Measurements from ENCODE around the gene RAB32.
"Not testable (repeated sequence)": the region's sequence is repeated elsewhere in the genome, so short reads cannot be mapped to it uniquely, and the experiment has no call there.

The RAB32 gene

GRCh38 chr6:146543211-146543939, at the start of gene RAB32:
RAB32 (plus strand) TSS chr6:146543833; CDS start chr6:146543872, 39 bp downstream.
- in situ Hi-C loops (cut with MboI; ENCODE audit: low sequenced_read_pairs): no loop called here

- in situ Hi-C loops (cut with MboI; ENCODE audit: low sequenced_read_pairs): no loop called here
Observed at GRCh38 chr6:146498309-146498708, 45.3 kb upstream of the RAB32 start.

- in situ Hi-C loops (cut with MboI; ENCODE audit: low sequenced_read_pairs): no loop called here
Observed at GRCh38 chr6:146503096-146503495, 40.5 kb upstream of the RAB32 start.

GRCh38 chr6:146515212-146515611, 28.4 kb upstream of the RAB32 start:
- in situ Hi-C loops (cut with MboI; ENCODE audit: low sequenced_read_pairs): no loop called here

GRCh38 chr6:146526192-146526591, 17.4 kb upstream of the RAB32 start:
- in situ Hi-C loops (cut with MboI; ENCODE audit: low sequenced_read_pairs): no loop called here

GRCh38 chr6:146532702-146533101, 10.9 kb upstream of the RAB32 start:
- in situ Hi-C loops (cut with MboI; ENCODE audit: low sequenced_read_pairs): no loop called here

- in situ Hi-C loops (cut with MboI; ENCODE audit: low sequenced_read_pairs): no loop called here
Observed at GRCh38 chr6:146542881-146543210, 787 bp upstream of the RAB32 start.

- in situ Hi-C loops (cut with MboI; ENCODE audit: low sequenced_read_pairs): no loop called here
Observed at GRCh38 chr6:146543940-146544615, 445 bp downstream of the RAB32 start.

GRCh38 chr6:146544616-146545182, 1.1 kb downstream of the RAB32 start:
- in situ Hi-C loops (cut with MboI; ENCODE audit: low sequenced_read_pairs): no loop called here

GRCh38 chr6:146545581-146545980, 1.9 kb downstream of the RAB32 start:
- in situ Hi-C loops (cut with MboI; ENCODE audit: low sequenced_read_pairs): no loop called here

GRCh38 chr6:146546443-146547043, 2.9 kb downstream of the RAB32 start:
- in situ Hi-C loops (cut with MboI; ENCODE audit: low sequenced_read_pairs): no loop called here

GRCh38 chr6:146547889-146548288, 4.3 kb downstream of the RAB32 start:
- in situ Hi-C loops (cut with MboI; ENCODE audit: low sequenced_read_pairs): no loop called here

- in situ Hi-C loops (cut with MboI; ENCODE audit: low sequenced_read_pairs): no loop called here
Observed at GRCh38 chr6:146548898-146549374, 5.3 kb downstream of the RAB32 start.

- in situ Hi-C loops (cut with MboI; ENCODE audit: low sequenced_read_pairs): no loop called here
Observed at GRCh38 chr6:146550911-146551310, 7.3 kb downstream of the RAB32 start.

GRCh38 chr6:146551545-146551944, 7.9 kb downstream of the RAB32 start:
- in situ Hi-C loops (cut with MboI; ENCODE audit: low sequenced_read_pairs): no loop called here

- in situ Hi-C loops (cut with MboI; ENCODE audit: low sequenced_read_pairs): no loop called here
Observed at GRCh38 chr6:146553377-146554135, 9.9 kb downstream of the RAB32 start.

GRCh38 chr6:146560607-146561006, 17.0 kb downstream of the RAB32 start:
- in situ Hi-C loops (cut with MboI; ENCODE audit: low sequenced_read_pairs): no loop called here

- in situ Hi-C loops (cut with MboI; ENCODE audit: low sequenced_read_pairs): not testable (repeated sequence)
Observed at GRCh38 chr6:146566661-146567060, 23.0 kb downstream of the RAB32 start.

- in situ Hi-C loops (cut with MboI; ENCODE audit: low sequenced_read_pairs): not testable (repeated sequence)
Observed at GRCh38 chr6:146568619-146569018, 25.0 kb downstream of the RAB32 start.

GRCh38 chr6:146574211-146574610, 30.6 kb downstream of the RAB32 start:
- in situ Hi-C loops (cut with MboI; ENCODE audit: low sequenced_read_pairs): no loop called here

GRCh38 chr6:146578054-146578453, 34.4 kb downstream of the RAB32 start:
- in situ Hi-C loops (cut with MboI; ENCODE audit: low sequenced_read_pairs): no loop called here
